Measurements from ENCODE around the gene OR13A1.

OR13A1 gene

DNA sequence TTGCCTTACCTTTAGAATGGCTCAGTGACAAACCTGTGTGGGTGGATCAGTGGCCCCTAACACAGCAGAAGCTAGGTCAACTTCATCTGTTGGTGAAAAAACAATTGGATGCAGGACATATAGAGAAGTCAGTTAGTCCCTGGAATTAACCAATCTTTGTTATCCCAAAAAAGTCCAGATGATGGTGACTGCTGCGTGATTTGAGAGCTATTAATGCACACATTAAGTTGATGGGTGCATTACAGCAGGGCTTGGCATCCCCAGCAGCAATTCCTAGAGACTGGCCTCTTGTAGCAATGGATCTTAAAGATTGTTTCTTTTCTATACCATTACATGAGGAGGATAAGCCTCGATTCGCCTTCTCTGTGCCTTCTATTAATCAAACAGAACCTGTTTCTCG lies 33.3 kb downstream of the OR13A1 start:
- Histone ChIP-seq H3K36me3 (ENCODE audit: low read length) (no peaks in the 10 kb centered on the region), H3K4me3 (ENCODE audit: insufficient read depth, low read length, poor library complexity, severe bottlenecking) (no peak overlapping the region), H3K79me2 (ENCODE audit: insufficient read depth, low read length) (no peaks in the 10 kb centered on the region), H3K9ac (ENCODE audit: low read length) (no peak overlapping the region), H3F3A (ENCODE audit: insufficient read depth) (no peaks in the 10 kb centered on the region), H3K27me3 (ENCODE audit: low read length) (no peaks in the 10 kb centered on the region), H3K9me3 (ENCODE audit: insufficient read depth, low read length) (no peaks in the 10 kb centered on the region), H2AFZ (ENCODE audit: low read depth, low read length, severe bottlenecking) (no peak overlapping the region), H4K20me1 (ENCODE audit: low read depth, low read length) (no peaks in the 10 kb centered on the region), H3K27ac (ENCODE audit: low read depth, low read length) (no peak overlapping the region), H3K9me2 (replicated peaks; ENCODE audit: insufficient read depth, low read length) (no peaks in the 10 kb centered on the region), H3K4me2 (ENCODE audit: low read depth, low read length, poor library complexity, severe bottlenecking) (no peak overlapping the region)
- TF ChIP-seq, protein P1, sequence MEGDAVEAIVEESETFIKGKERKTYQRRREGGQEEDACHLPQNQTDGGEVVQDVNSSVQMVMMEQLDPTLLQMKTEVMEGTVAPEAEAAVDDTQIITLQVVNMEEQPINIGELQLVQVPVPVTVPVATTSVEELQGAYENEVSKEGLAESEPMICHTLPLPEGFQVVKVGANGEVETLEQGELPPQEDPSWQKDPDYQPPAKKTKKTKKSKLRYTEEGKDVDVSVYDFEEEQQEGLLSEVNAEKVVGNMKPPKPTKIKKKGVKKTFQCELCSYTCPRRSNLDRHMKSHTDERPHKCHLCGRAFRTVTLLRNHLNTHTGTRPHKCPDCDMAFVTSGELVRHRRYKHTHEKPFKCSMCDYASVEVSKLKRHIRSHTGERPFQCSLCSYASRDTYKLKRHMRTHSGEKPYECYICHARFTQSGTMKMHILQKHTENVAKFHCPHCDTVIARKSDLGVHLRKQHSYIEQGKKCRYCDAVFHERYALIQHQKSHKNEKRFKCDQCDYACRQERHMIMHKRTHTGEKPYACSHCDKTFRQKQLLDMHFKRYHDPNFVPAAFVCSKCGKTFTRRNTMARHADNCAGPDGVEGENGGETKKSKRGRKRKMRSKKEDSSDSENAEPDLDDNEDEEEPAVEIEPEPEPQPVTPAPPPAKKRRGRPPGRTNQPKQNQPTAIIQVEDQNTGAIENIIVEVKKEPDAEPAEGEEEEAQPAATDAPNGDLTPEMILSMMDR (IDR thresholded peaks at IDR 0.05; ENCODE audit: insufficient read depth, low read length, poor library complexity, severe bottlenecking) = no peak
- TF ChIP-seq EZH2phosphoT487 (conservative IDR thresholded peaks at IDR 0.05; ENCODE audit: low read length) = no peak

DNA sequence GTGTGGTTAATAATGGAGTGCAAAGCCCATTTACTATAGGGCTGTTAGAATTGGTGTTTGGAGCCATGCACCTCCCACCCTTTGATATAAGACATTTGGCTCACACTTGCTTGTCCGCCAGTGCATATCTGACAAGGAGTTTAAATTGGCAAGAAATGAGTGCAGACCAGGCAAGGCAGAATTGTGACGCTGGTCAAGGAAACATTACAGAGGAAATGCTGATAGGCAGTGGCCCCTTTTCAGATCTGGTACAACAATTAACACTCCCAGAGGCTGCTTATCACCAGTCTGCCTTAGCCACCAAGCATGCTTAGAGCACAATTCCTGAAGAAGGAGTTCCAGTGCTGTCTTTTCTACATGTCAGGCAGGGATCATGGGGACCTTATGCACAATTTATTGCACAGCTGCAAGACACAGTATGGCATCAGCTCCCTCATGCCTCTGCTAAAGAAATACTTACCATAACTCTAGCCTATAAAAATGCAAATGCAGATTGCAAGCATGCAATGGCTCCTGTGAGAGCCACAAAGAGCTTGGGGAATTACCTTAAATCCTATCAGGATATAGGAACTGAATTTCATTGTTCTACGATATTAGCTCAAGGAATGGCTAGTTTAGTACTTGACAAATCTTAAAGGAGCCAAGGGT lies 35.2 kb downstream of the OR13A1 start:
- Histone ChIP-seq H2AFZ (ENCODE audit: low read depth, low read length, severe bottlenecking) (no peak overlapping the region), H4K20me1 (ENCODE audit: low read depth, low read length) (no peaks in the 10 kb centered on the region), H3K4me3 (ENCODE audit: insufficient read depth, low read length, poor library complexity, severe bottlenecking) (no peak overlapping the region), H3K27me3 (ENCODE audit: low read length) (no peaks in the 10 kb centered on the region), H3K79me2 (ENCODE audit: insufficient read depth, low read length) (no peaks in the 10 kb centered on the region), H3K9me2 (replicated peaks; ENCODE audit: insufficient read depth, low read length) (no peaks in the 10 kb centered on the region), H3K4me2 (ENCODE audit: low read depth, low read length, poor library complexity, severe bottlenecking) (no peak overlapping the region), H3K9ac (ENCODE audit: low read length) (no peak overlapping the region), H3K27ac (ENCODE audit: low read depth, low read length) (no peak overlapping the region), H3K36me3 (ENCODE audit: low read length) (no peaks in the 10 kb centered on the region), H3F3A (ENCODE audit: insufficient read depth) (no peaks in the 10 kb centered on the region), H3K9me3 (ENCODE audit: insufficient read depth, low read length) (no peaks in the 10 kb centered on the region)
- TF ChIP-seq EZH2phosphoT487 (conservative IDR thresholded peaks at IDR 0.05; ENCODE audit: low read length) = no peak
- TF ChIP-seq, protein P1 (IDR thresholded peaks at IDR 0.05; ENCODE audit: insufficient read depth, low read length, poor library complexity, severe bottlenecking) = no peak

DNA sequence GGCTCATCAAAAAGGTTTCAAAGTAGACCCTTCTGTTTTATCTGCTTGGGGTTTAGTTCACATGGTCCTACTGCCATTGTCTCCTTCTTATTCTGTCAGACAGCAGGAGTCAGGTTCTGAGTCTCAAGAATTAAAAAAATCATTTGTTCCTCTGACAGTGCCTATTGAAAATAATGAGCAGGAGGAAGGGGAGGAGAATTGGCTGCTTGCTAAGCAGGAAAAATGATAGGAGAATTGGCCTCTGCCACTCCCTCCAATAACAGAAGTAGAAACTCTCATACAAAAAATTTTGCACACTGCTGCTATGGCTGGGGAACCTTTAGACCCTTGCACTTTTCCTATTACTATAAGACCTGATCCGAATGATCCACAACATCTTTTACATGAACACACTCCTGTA lies 35.7 kb downstream of the OR13A1 start:
- TF ChIP-seq EZH2phosphoT487 (conservative IDR thresholded peaks at IDR 0.05; ENCODE audit: low read length) = no peak
- TF ChIP-seq, protein P1 (IDR thresholded peaks at IDR 0.05; ENCODE audit: insufficient read depth, low read length, poor library complexity, severe bottlenecking) = no peak
- Histone ChIP-seq H3K9me3 (ENCODE audit: insufficient read depth, low read length) (no peaks in the 10 kb centered on the region), H3K79me2 (ENCODE audit: insufficient read depth, low read length) (no peaks in the 10 kb centered on the region), H3K27me3 (ENCODE audit: low read length) (no peaks in the 10 kb centered on the region), H3K36me3 (ENCODE audit: low read length) (no peaks in the 10 kb centered on the region), H3K27ac (ENCODE audit: low read depth, low read length) (no peak overlapping the region), H3K4me2 (ENCODE audit: low read depth, low read length, poor library complexity, severe bottlenecking) (no peak overlapping the region), H3K9ac (ENCODE audit: low read length) (no peak overlapping the region), H3F3A (ENCODE audit: insufficient read depth) (no peaks in the 10 kb centered on the region), H3K4me3 (ENCODE audit: insufficient read depth, low read length, poor library complexity, severe bottlenecking) (no peak overlapping the region), H3K9me2 (replicated peaks; ENCODE audit: insufficient read depth, low read length) (no peaks in the 10 kb centered on the region), H4K20me1 (ENCODE audit: low read depth, low read length) (no peaks in the 10 kb centered on the region), H2AFZ (ENCODE audit: low read depth, low read length, severe bottlenecking) (no peak overlapping the region)
